WTC11 (cell line): ENCODE results near the gene VCL. TPM values are rescaled to one million over a fixed set of nuclear protein-coding genes. Genes with fewer than 3 reads are reported as not detected.

Experiments
- ATF1 ChIP-seq: sonication (generic); formaldehyde crosslinking; IDR thresholded peaks from 2 replicates; pipeline ENCODE4 v1.8.1; 2023; ENCODE audit warnings: mild to moderate bottlenecking, moderate library complexity, missing genetic modification reagents
- ELF4 ChIP-seq: sonication (generic); formaldehyde crosslinking; IDR thresholded peaks from 2 replicates; pipeline ENCODE4 v1.8.1; 2022; ENCODE audit warnings: low read depth, mild to moderate bottlenecking, moderate library complexity, missing genetic modification reagents
- ETV6 ChIP-seq: sonication (generic); formaldehyde crosslinking; IDR thresholded peaks from 2 replicates; pipeline ENCODE4 v1.8.1; 2022; ENCODE audit warnings: mild to moderate bottlenecking, missing genetic modification reagents
- FOXP1 ChIP-seq: sonication (generic); formaldehyde crosslinking; IDR thresholded peaks from 2 replicates; pipeline ENCODE4 v1.8.0; 2022; ENCODE audit warnings: missing genetic modification reagents, mild to moderate bottlenecking, moderate library complexity, borderline replicate concordance
- GABPB1 ChIP-seq: sonication (generic); formaldehyde crosslinking; IDR thresholded peaks from 2 replicates; pipeline ENCODE4 v1.8.1; 2023; ENCODE audit warnings: mild to moderate bottlenecking, missing genetic modification reagents
- JAZF1 ChIP-seq: fragments of 250-450 bp; sonication (Bioruptor Pico); IDR thresholded peaks from 2 replicates; pipeline ENCODE4 v1.9.0; 2021; ENCODE audit warnings: moderate library complexity, mild to moderate bottlenecking, inconsistent platforms
- JUN ChIP-seq: sonication (generic); formaldehyde crosslinking; IDR thresholded peaks from 2 replicates; pipeline ENCODE4 v1.8.0; 2023; ENCODE audit warnings: mild to moderate bottlenecking, missing genetic modification reagents
- MYBL2 ChIP-seq: sonication (generic); formaldehyde crosslinking; IDR thresholded peaks from 2 replicates; pipeline ENCODE4 v1.8.1; 2023; ENCODE audit warnings: mild to moderate bottlenecking, moderate library complexity, missing genetic modification reagents
- NFATC4 ChIP-seq: fragments of 250-450 bp; sonication (Bioruptor Pico); IDR thresholded peaks from 2 replicates; pipeline ENCODE4 v1.9.0; 2021; ENCODE audit warnings: mild to moderate bottlenecking
- NFYB ChIP-seq: sonication (generic); formaldehyde crosslinking; conservative IDR thresholded peaks from 2 replicates; pipeline ENCODE4 v1.8.0; 2022; ENCODE audit warnings: low read depth, missing genetic modification reagents
- NR2C2 ChIP-seq: sonication (generic); formaldehyde crosslinking; IDR thresholded peaks from 2 replicates; pipeline ENCODE4 v1.8.0; 2022; ENCODE audit warnings: mild to moderate bottlenecking, missing genetic modification reagents
- SMAD4 ChIP-seq: sonication (generic); formaldehyde crosslinking; IDR thresholded peaks from 2 replicates; pipeline ENCODE4 v1.8.0; 2022; ENCODE audit warnings: mild to moderate bottlenecking, missing genetic modification reagents
- SP1 ChIP-seq: sonication (generic); formaldehyde crosslinking; conservative IDR thresholded peaks from 2 replicates; pipeline ENCODE4 v1.8.1; 2022; ENCODE audit warnings: missing genetic modification reagents
- TEAD1 ChIP-seq: sonication (generic); formaldehyde crosslinking; IDR thresholded peaks from 2 replicates; pipeline ENCODE4 v1.8.0; 2022; ENCODE audit warnings: mild to moderate bottlenecking, missing genetic modification reagents
- TP53 ChIP-seq: sonication (generic); formaldehyde crosslinking; IDR thresholded peaks from 2 replicates; pipeline ENCODE4 v1.8.1; 2023; ENCODE audit warnings: mild to moderate bottlenecking, missing genetic modification reagents
- ZNF219 ChIP-seq: sonication (generic); formaldehyde crosslinking; IDR thresholded peaks from 2 replicates; pipeline ENCODE4 v1.8.0; 2023; ENCODE audit warnings: missing genetic modification reagents, mild to moderate bottlenecking, borderline replicate concordance
- ZNF263 ChIP-seq: sonication (generic); formaldehyde crosslinking; IDR thresholded peaks from 2 replicates; pipeline ENCODE4 v1.8.1; 2022; ENCODE audit warnings: low read depth, mild to moderate bottlenecking, moderate library complexity, missing genetic modification reagents
- ZNF317 ChIP-seq: sonication (generic); formaldehyde crosslinking; IDR thresholded peaks from 2 replicates; pipeline ENCODE4 v1.8.1; 2023; ENCODE audit warnings: low read depth, mild to moderate bottlenecking, moderate library complexity, missing genetic modification reagents, borderline replicate concordance
- total RNA-seq: library from RNA; stranded (reverse); gene quantifications from 3 replicates; pipeline ENCODE4 v1.2.3, GENCODE V29; 2021
- TF ChIP-seq, protein P1 (sequence below): fragments of 250-450 bp; sonication (Bioruptor Pico); IDR thresholded peaks from 2 replicates; pipeline ENCODE4 v1.9.0; 2021; ENCODE audit warnings: mild to moderate bottlenecking
- TF ChIP-seq, protein P2 (sequence below): sonication (generic); formaldehyde crosslinking; IDR thresholded peaks from 2 replicates; pipeline ENCODE4 v1.8.0; 2023; ENCODE audit warnings: missing genetic modification reagents
- TF ChIP-seq, protein P3 (sequence below): sonication (generic); formaldehyde crosslinking; IDR thresholded peaks from 2 replicates; pipeline ENCODE4 v1.8.1; 2022; ENCODE audit warnings: missing genetic modification reagents, borderline replicate concordance
- TF ChIP-seq, protein P4 (sequence below): sonication (generic); formaldehyde crosslinking; IDR thresholded peaks from 2 replicates; pipeline ENCODE4 v1.8.1; 2022; ENCODE audit warnings: low read depth, missing genetic modification reagents, borderline replicate concordance
- TF ChIP-seq, protein P5 (sequence below): fragments of 250-450 bp; sonication (Bioruptor Pico); conservative IDR thresholded peaks from 2 replicates; pipeline ENCODE4 v1.9.0; 2021; ENCODE audit warnings: mild to moderate bottlenecking
- TF ChIP-seq, protein P6 (sequence below): fragments of 200-600 bp; IDR thresholded peaks from 2 replicates; pipeline ENCODE4 v1.8.0; 2022; ENCODE audit warnings: antibody characterized with exemption
- TF ChIP-seq, protein P7 (sequence below): sonication (generic); formaldehyde crosslinking; IDR thresholded peaks from 2 replicates; pipeline ENCODE4 v1.8.1; 2023; ENCODE audit warnings: mild to moderate bottlenecking, missing genetic modification reagents, moderate library complexity
- TF ChIP-seq, protein P8 (sequence below): sonication (generic); formaldehyde crosslinking; IDR thresholded peaks from 2 replicates; pipeline ENCODE4 v1.8.0; 2023; ENCODE audit warnings: mild to moderate bottlenecking, missing genetic modification reagents

The VCL gene
- total RNA-seq, 1 experiment from 2014 or later, result 225 TPM

DNA sequence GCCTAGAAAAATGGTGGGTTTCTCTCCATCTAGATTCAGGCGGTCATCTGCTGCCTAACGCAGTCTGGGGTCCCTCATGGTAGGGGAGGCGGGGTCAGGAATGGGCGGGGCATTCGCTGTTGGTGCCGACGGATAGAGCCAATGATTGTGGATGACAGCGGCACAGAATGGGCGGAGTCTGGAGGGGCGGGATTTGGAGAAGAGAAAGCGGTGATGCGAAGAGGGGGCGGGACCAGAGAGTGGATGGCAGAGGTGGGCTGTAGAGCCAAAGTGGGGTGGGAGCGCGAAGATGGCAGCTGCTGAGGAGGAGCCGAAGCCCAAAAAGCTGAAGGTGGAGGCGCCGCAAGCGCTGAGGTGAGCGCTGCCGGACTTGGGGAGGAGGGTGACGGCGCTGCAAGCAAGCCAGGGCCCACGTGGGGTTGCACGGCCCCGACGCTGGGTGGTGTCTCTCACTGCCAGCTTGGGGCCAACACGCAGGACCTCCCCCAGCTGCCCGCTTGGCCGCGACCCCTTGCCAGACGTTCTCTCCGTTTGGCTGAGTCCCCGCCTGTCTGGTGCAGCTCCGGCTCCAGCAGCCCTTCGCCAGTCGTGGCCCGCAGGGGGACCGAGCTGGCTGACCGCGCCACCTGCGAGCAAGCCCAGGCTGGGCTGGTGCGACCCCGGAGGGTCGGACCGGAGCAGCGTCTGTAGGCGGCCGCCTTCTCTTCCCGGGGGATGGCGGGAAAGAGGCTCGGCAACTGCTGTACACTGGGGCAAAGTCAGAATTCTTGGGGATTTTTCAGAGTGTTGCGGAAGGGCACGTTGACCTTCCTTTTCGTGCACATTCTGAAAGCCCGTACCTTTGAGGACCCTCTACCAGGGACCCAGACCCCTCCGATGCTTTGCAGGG, 153.3 kb downstream of the VCL start, which contains the start of gene ADK (continued):
- TF ChIP-seq ZNF219 (no peak), JUN (no peak), NFYB (CRISPR knock-in tag) (peak; percentile 32; the same call in 1 of the 2 replicates), SP1 (CRISPR knock-in tag) (peak; percentile 89), GABPB1 (CRISPR knock-in tag) (no peak), ELF4 (CRISPR knock-in tag) (no peak), TP53 (CRISPR knock-in tag) (no peak), ETV6 (CRISPR knock-in tag) (peak; percentile 54; the same call in 1 of the 2 replicates), ZNF263 (CRISPR knock-in tag) (no peak), TEAD1 (CRISPR knock-in tag) (peak; percentile 31; the same call in 1 of the 2 replicates), SMAD4 (CRISPR knock-in tag) (no peak), ZNF317 (CRISPR knock-in tag) (no peak), ATF1 (CRISPR knock-in tag) (no peak), NR2C2 (CRISPR knock-in tag) (no peak), FOXP1 (CRISPR knock-in tag) (peak; percentile 77; the same call in 1 of the 2 replicates), MYBL2 (CRISPR knock-in tag) (no peak), NFATC4 (no peak), JAZF1 (CRISPR knock-in tag) (no peak)
- TF ChIP-seq, protein P1, sequence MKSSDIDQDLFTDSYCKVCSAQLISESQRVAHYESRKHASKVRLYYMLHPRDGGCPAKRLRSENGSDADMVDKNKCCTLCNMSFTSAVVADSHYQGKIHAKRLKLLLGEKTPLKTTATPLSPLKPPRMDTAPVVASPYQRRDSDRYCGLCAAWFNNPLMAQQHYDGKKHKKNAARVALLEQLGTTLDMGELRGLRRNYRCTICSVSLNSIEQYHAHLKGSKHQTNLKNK (CRISPR knock-in tag), result no peak
- TF ChIP-seq, protein P2, sequence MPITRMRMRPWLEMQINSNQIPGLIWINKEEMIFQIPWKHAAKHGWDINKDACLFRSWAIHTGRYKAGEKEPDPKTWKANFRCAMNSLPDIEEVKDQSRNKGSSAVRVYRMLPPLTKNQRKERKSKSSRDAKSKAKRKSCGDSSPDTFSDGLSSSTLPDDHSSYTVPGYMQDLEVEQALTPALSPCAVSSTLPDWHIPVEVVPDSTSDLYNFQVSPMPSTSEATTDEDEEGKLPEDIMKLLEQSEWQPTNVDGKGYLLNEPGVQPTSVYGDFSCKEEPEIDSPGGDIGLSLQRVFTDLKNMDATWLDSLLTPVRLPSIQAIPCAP (CRISPR knock-in tag), result no peak; the same call in 1 of the 2 replicates
- TF ChIP-seq, protein P3, sequence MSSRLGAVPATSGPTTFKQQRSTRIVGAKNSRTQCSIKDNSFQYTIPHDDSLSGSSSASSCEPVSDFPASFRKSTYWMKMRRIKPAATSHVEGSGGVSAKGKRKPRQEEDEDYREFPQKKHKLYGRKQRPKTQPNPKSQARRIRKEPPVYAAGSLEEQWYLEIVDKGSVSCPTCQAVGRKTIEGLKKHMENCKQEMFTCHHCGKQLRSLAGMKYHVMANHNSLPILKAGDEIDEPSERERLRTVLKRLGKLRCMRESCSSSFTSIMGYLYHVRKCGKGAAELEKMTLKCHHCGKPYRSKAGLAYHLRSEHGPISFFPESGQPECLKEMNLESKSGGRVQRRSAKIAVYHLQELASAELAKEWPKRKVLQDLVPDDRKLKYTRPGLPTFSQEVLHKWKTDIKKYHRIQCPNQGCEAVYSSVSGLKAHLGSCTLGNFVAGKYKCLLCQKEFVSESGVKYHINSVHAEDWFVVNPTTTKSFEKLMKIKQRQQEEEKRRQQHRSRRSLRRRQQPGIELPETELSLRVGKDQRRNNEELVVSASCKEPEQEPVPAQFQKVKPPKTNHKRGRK (CRISPR knock-in tag), result no peak
- TF ChIP-seq, protein P4, sequence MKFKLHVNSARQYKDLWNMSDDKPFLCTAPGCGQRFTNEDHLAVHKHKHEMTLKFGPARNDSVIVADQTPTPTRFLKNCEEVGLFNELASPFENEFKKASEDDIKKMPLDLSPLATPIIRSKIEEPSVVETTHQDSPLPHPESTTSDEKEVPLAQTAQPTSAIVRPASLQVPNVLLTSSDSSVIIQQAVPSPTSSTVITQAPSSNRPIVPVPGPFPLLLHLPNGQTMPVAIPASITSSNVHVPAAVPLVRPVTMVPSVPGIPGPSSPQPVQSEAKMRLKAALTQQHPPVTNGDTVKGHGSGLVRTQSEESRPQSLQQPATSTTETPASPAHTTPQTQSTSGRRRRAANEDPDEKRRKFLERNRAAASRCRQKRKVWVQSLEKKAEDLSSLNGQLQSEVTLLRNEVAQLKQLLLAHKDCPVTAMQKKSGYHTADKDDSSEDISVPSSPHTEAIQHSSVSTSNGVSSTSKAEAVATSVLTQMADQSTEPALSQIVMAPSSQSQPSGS (CRISPR knock-in tag), result no peak; the same call in 1 of the 2 replicates
- TF ChIP-seq, protein P5, sequence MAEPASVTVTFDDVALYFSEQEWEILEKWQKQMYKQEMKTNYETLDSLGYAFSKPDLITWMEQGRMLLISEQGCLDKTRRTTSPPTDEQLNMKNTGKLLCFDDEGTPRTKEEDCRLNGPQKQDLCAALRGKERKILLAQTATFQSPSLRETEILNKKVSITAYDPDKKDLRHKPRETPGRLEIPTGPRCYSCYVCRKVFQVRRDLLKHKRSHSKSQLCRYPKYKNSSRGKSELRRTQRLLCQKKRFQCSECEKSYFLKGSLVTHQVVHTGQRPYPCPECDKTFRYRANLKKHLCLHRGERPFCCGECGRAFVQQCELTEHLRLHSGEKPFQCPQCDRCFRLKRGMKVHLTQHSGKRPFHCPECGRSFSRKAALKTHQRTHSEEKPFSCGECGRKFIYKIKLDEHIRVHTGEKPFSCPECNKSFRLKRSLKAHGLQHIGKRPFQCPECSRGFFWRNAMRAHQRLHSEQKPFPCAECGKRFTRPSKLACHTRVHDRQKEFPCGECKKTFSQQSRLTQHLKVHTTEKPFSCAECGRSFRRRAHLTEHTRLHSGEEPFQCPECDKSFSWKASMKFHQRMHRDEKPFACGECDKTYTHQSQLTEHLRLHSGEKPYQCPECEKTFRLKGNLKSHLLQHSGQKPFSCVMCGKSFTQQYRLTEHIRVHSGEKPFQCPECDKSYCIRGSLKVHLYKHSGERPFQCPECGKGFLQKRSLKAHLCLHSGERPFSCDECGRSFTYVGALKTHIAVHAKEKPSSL (CRISPR knock-in tag), result no peak
- TF ChIP-seq, protein P6, sequence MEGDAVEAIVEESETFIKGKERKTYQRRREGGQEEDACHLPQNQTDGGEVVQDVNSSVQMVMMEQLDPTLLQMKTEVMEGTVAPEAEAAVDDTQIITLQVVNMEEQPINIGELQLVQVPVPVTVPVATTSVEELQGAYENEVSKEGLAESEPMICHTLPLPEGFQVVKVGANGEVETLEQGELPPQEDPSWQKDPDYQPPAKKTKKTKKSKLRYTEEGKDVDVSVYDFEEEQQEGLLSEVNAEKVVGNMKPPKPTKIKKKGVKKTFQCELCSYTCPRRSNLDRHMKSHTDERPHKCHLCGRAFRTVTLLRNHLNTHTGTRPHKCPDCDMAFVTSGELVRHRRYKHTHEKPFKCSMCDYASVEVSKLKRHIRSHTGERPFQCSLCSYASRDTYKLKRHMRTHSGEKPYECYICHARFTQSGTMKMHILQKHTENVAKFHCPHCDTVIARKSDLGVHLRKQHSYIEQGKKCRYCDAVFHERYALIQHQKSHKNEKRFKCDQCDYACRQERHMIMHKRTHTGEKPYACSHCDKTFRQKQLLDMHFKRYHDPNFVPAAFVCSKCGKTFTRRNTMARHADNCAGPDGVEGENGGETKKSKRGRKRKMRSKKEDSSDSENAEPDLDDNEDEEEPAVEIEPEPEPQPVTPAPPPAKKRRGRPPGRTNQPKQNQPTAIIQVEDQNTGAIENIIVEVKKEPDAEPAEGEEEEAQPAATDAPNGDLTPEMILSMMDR, result no peak
- TF ChIP-seq, protein P7, sequence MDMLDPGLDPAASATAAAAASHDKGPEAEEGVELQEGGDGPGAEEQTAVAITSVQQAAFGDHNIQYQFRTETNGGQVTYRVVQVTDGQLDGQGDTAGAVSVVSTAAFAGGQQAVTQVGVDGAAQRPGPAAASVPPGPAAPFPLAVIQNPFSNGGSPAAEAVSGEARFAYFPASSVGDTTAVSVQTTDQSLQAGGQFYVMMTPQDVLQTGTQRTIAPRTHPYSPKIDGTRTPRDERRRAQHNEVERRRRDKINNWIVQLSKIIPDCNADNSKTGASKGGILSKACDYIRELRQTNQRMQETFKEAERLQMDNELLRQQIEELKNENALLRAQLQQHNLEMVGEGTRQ (CRISPR knock-in tag), result no peak
- TF ChIP-seq, protein P8, sequence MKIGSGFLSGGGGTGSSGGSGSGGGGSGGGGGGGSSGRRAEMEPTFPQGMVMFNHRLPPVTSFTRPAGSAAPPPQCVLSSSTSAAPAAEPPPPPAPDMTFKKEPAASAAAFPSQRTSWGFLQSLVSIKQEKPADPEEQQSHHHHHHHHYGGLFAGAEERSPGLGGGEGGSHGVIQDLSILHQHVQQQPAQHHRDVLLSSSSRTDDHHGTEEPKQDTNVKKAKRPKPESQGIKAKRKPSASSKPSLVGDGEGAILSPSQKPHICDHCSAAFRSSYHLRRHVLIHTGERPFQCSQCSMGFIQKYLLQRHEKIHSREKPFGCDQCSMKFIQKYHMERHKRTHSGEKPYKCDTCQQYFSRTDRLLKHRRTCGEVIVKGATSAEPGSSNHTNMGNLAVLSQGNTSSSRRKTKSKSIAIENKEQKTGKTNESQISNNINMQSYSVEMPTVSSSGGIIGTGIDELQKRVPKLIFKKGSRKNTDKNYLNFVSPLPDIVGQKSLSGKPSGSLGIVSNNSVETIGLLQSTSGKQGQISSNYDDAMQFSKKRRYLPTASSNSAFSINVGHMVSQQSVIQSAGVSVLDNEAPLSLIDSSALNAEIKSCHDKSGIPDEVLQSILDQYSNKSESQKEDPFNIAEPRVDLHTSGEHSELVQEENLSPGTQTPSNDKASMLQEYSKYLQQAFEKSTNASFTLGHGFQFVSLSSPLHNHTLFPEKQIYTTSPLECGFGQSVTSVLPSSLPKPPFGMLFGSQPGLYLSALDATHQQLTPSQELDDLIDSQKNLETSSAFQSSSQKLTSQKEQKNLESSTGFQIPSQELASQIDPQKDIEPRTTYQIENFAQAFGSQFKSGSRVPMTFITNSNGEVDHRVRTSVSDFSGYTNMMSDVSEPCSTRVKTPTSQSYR (CRISPR knock-in tag), result peak; percentile 64; the same call in 1 of the 2 replicates
